Amygdala (tissue), 56 donors: ENCODE data around the gene FNDC3B.
A peak's percentile ranks its signal among the peaks of the same experiment; 100 is the strongest.

Source experiments
- DNase-seq, 56 donors: peaks; one replicate each; lab custom pipeline; 2025; lab: John Stamatoyannopoulos, UW

The FNDC3B gene

DNA sequence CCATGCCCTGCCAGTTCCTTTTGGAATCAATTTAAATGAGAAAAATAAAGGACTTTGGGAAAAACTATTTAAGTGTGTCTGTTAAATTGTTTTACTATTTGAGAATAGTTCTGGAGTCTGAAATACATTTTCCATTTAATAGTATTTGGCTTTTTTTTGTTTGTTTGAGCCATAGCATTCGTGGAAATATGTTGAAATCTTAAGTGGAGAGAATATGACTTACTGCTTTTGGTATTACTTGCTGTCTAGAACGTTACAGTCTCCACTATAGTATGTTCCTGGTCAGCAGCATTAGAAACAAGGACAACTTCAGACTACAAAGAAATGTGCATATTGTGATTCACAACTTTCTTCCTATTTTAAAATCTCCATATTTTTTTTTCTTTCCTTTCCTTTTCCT lies 229.5 kb downstream of the FNDC3B start:
- no peak for DNase-seq

DNA sequence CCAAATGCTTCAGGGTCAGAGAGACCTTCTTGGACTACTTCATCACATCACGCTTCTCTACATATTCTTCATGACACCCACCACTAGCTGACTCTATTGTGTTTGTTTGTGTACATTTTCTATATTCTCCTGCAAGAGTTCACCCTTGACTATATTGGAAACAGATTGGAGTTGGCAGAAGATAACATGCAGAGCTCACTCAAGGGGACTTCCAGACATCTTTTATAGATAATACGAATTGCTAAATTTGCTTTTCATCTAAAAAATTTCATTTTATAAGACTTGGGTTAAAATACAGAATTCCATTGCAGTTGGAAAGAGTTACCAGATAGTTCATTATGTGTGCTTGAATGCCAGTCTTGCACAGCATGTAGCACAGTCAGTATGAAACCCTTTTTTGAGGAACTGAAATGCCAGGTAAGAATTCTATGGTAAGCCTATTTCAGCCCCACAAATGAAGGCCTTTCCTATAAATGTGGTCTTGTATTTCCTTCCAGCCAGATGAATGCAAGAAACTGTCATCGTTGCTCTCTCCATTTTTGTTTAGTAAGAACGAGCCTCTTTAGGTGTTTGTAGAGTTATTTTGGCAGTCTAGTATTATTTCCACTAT lies 231.3 kb downstream of the FNDC3B start:
- no peak for DNase-seq

DNA sequence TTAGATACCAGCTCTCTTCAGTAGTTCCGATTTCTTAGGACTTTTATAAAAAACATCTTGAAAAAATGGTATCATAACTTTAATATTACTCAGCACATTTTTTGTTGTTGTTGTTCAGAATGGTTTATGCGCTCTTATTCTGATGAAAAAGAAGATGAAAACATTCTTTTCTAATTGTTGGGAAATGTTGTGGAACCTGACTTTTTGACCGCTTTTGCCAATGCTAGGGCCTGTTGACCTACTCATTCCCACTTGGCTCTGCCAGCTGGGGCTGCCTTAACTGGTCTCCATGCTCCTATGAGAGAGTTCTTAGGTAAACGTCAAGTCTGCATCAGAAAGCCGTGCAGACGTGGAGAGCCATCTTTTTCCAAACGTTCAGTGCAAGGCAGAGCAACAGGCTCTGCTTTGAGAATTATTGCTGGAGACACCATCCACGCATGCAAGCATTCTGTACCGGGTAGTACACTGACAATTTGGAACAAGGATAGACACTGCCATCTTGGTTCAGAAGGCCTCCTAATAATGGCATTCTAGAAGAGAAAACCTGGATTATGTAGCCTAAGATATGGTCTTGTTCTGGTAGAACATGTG lies 232.1 kb downstream of the FNDC3B start:
- no peak for DNase-seq

DNA sequence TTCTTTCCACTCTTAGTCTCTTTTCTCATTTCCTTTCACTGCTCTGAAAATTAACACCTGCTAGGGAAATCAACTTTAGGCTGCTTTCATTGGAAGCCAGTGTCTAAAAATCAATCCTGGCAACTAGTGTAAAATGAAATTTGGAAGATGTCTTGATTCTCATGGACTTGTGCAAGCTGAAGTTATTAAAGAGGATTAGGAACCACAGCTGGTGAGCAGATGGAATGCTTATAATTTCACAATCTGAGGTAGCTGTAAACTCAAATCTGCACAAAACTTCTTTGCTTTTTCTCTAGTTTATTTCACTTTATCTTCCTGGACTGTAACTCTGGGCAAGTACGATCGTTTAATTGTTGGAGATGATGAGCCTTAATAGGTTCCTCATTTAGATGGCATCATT lies 233.3 kb downstream of the FNDC3B start:
- no peak for DNase-seq

DNA sequence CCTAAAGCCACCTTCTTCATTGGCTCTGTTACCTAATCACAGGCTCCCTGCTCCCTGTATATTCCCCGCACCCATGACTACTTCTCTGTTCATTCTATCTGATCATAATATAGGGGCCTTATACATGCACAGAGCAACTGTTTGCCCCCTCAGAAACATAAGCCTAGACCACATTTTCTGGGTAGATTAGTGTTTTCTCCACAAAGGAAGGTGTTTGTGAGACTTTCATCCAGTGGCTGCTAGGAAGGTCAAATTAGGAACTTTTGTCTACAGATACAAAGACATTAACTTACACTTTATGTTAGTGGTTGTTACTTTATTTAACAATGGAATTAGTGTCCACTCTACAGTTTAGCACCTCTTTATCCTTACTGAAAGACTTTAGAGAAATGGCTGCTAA lies 234.0 kb downstream of the FNDC3B start:
- DNase-seq: no peak

DNA sequence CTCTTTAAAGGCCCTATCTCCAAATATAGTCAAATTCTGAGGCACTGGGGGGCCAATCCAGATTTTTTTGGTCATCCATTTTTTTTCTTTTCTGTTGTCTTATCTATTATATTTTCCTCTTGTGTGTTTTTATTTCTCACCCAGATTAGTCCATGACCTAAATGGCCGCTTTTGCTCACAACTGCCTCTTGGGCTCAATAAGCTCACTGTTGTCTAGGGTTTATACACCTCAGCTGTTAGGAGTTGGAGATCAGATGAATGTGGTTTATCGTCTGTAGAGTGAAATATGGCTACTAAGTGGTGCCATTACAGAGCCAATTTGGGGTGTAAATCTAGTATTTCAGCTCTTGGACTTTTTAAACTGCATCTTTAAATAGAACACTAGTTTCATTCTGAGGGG lies 235.5 kb downstream of the FNDC3B start:
- no peak for DNase-seq

DNA sequence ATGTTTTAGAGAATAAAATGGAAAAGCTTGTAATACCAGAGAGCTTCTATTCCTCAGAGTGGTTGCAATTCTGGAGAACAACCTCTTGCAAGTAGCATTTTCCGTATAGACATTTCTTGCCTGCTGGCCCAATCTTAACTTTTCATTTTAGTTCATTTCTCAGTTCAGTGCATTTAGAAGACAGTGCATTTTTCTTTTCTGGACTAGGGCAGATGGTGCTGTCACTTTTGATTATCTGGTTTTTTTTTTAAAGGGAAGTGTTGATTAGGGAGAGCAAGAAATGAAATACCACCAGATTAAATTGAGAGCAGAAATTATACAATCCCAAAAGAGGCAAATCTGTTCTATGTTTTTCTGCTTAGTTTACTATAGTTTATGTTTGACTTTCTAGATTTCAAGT lies 236.2 kb downstream of the FNDC3B start:
- DNase-seq: no peak

DNA sequence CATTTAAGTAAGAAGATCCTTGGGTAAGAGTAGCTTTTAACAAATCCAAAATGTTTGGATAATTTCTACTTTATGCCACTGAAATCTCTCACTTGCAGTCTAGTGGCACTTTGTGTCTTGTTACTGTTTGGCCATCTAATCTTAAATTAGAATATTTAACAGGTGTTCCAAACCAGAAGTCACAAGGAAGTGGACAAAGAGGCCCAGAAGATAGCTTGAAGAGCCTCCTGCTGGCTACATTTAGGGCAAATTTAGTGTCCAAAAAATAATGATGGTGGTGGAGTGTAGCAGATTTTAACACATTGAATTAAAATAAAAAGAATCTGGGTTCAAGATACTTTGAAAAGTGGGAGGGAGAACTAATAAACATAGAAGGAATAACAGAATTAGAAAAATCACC lies 236.7 kb downstream of the FNDC3B start:
- DNase-seq: no peak

DNA sequence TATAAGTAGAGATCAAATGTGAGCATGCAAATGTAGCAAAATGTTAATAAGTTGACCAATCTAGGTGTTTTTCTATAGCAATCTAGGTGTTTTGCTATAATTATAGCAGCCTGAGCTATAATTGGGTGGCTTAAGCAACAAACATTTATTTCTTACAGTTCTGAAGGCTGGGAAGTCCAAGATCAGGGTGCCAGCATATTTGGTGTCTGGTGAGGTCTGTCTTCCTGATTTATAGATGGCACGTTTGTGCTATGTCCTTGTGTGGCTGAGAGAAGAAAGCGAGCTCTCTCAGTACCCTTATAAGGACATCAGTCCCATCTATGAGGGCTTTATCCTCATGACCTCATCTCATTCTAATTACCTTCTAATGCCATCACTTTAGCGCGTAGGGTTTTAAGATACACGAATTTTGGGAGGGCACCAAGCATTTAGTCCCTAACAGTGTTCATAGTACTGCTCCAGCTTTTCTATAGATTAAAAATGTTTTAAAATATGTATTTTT lies 237.8 kb downstream of the FNDC3B start:
- no peak for DNase-seq

DNA sequence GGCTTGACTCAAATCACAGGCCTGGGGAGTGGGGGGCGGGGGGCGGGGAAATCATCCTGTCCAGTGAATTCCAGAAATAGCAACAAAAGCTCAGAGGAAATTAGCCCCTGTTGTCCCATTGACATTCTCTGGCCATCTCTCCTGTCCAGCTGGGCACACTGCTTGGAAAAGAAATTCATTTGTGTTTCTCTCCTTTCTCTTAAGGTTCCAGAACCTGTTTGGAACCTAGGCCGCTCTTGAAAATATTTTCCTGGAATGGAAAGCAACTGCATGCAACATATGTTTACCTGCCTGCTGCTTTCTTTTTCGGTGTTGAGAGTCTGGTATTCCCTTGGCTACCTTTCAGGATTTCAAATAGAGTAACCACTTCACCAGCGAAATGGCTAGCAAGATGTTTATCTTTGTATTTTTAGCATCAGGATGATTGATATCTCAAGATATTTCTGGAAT lies 239.8 kb downstream of the FNDC3B start:
- DNase-seq: no peak

DNA sequence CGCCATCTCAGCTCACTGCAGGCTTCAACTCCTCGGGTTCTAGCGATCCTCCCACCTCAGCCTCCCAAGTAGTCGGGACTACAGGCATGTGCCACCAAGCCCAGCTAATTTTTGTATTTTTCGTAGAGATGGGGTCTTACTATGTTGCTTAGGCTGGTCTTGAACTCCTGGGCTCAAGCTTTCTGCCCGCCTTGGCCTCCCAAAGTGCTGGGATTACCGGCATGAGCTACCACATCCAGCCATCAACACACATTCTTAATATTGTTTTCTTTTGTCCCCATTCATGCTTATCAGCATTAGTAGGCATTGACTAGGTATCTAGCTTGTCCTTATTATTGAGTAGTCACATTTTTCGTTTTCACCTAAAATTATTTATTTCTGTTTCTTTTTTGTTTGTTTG lies 240.6 kb downstream of the FNDC3B start:
- no peak for DNase-seq

DNA sequence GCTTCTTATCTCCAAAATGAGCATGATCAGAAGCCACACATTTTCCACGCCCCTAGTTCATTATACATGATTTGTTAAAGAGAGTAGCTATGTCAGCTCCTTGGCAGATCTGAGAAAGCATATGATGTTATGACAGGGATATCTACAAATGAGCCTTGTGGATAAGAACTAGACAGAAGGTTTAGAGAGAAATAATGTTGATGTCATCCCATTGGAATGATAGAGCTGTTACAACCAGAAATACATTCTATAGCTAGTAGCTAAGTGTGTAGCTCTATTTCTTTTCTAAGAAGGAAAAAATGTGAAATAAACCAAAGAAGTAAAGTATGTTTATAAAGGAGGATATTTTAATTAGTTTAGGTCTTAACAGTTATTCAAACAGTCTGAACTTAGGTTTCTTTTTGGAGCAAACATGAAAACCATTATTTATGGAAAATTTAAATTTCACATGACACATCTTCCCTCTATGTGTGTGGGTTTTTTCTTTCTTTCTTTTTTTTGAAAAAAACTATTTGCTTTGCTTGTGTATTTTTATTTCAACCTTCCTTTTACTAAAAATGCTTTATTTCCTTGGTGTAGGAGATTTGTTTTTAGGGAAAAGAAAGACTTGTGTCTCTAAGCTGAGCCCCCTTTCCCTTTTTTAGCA lies 241.2 kb downstream of the FNDC3B start:
- DNase-seq: no peak

DNA sequence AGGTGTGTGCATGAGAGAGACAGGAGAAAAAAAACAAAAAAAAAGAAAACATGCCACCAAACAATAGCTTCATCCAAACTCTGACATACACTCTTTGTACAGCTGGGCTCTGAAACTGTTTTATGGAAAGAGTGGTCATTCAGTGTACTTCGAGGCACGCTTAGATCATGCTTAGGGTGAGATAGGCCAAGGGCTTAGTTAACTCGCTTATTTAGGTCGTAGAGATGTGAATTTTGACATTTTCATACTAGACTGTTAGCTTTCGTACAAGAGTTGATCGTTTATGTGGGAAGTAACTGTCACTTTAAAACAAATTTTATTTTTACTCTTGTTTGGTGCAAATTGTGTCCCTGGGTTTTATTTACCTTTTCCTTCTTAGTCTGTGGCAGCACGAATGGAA lies 242.5 kb downstream of the FNDC3B start:
- no peak for DNase-seq

DNA sequence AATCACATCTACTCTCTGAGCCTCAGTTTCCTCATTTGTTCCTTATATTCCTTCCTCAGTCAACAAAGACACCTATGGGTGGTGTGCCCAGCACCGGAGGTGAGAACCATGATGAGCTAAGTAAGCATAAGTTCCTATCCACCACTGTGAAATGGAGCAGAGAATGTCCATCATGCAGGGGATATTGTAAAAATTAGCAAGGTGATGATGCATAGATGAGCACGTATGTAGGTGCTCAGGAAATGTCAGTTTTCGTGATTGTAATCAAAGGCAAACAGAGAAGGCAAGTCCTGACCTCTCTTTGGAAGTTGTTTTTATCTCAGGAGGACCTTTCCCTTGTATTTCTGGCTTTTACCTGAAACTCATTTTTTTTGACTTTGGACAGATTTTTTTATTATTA lies 243.5 kb downstream of the FNDC3B start:
- DNase-seq: no peak

DNA sequence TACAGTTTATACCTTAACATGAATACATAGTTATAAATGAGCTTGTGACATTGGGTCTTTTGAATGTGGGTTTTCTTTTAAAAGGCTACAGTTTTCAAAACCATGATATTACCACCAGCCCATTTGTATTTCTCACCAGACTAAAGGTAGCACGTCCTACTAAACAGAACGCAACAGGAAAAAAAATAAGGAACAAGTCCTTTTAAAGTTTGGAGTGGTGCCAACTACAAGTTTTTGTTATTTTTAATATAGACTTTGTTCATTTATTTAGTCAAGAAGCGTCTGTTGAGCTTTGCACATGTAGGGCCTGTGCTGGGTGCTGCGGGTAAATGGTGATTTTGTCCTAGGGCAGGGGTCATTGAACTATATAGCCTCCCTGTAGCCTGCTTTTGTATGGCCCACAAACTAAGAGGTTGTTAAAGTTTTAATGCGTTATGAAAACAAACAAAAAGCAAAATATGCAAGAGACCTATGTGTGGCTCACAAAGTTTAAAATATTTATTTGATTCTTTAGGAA lies 244.5 kb downstream of the FNDC3B start:
- DNase-seq: no peak

DNA sequence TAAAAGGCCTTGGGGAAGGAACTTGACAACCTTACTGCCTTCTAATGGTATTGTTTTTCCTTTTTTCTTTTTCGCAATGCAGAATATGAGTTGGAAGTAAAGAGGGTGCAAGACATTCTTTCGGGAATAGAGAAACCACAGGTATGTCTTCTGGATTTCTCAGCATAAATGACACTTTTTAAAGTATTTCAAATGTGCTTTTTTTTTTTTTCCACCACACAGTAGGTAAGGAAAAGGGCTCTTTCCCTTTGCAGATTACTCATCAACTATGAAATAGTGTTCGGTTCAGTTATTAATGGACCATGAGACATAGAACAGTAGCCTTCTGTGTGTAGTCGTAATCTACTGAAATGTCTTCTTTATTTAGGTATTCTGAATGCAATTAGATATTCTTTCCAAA lies 246.5 kb downstream of the FNDC3B start:
- no peak for DNase-seq

DNA sequence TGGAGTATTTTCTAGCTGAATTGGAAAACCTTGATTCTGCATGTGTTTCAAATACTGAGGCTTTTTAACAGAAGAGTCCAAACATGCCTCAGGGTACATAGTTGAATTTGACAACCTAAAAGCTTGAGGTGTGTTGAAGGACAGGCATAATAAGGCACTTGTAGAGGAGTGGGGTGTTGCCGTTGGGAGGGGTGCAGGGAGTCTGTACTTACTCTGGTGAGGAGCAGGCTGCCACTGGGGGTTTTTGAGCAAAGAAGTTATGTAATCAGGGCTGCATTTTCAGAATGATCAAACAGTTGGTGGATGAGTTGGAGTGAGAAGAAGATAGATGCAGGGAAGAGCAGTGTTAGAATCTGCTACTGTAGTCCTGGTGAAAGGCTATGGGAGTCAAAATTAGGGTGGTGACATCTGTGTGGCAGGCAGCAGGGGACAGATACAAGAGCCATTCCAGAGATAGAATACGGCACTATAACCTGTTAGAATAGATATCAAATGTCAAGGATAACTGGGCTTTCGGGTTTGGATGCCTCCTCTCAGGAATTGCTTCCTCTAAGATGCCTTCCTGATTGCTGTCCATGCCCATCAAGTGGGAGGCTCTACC lies 247.3 kb downstream of the FNDC3B start:
- peak in 1 of 56 donors; percentile 12 for DNase-seq

DNA sequence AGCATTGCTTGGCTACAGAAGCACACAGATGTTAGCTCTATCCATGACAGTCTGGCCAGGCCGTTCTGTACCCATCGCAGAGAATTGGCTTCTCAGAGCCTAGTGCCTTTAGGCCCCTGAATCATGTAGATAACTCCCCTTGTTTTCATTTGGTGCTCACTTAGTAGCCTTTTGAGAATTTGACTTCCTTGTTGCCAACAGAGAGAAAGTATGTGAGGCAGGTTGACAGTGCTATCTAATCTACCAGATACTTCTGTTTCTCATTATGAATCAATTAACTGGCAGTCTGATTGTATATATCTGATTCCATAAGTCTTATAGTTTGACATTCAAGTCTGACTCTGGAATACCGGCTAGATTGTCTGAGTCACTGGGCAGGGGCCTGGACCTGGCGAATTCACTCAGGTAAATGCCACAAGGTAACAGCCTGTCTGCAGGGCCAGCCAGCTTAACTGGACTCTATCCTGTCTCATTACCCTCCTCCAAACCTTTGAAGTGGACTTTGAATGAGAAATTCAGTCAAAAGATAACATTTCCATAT lies 248.6 kb downstream of the FNDC3B start:
- no peak for DNase-seq

DNA sequence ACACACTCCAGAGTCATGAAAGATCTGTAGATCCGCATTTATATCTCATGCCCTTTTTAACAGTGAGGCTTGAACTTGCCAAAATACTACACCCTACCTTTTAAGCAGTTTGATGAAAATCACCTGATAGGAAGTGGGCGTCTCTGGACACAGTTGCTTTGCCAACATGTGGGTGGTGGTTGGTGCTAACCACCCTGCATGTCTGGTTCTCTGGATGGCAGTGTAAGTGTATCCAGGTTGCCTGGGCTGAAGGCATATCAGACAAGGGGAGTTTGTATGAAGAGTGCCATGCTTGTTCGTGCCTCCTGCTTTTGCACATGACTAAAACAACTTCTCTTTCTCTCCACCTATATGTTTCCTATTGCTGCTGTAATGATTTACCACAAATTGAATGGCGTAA lies 249.3 kb downstream of the FNDC3B start:
- DNase-seq: no peak

DNA sequence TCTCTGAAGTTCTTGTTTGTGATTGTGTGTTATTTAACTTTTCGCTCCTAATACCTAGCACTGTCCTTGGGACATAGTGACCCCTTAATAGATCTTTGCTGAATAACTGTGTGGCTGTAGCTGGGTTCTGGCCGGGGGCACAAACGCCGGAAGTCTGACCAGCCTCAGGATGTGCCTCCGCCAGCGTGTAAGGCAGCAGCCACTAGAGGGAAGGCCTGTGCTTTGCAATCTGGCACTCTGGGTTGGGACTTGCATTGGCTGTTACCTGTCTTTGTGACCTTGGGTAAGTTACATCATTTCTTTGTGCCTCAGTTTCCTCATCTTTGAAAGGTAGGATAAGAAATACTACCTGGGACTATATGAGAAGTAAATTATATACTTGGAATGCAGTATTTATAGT lies 250.2 kb downstream of the FNDC3B start:
- DNase-seq: no peak

DNA sequence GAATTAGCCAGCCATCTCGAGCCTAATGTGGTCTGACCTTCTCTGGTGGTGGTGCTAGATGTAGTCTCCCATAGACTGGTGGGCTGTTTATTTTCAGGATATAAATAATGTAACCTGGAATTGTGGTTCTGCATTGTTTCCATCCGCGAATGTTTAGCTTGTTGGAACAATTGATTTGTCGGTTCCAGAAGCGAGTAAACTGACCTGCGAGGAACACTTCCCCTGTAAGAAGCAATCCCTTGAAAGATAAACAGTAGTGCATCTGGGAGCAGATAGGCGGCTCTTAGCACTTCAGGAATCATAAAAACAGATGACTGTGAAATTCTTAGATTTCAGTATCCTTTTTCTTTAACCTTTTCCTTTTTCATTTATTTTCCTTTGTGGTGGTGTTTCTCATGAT lies 251.1 kb downstream of the FNDC3B start:
- no peak for DNase-seq
